Testis (tissue), 3 donors: ENCODE measurements around the gene FHIP1B. TPM values are rescaled to one million over a fixed set of nuclear protein-coding genes. Genes with fewer than 3 reads are reported as not detected.

Source experiments
- DNase-seq: peaks from one replicate; pipeline ENCODE4 v3.0.0-alpha.2; 2019
- H3K27ac ChIP-seq, 2 donors: fragments of 200-600 bp; sonication (generic); one replicate each; pipeline ENCODE4 v1.5.1; 2019
- H3K27me3 ChIP-seq: fragments of 200-600 bp; sonication (generic); one replicate; pipeline ENCODE4 v1.5.1; 2019
- H3K36me3 ChIP-seq: fragments of 200-600 bp; sonication (generic); one replicate; pipeline ENCODE4 v1.5.1; 2017; ENCODE audit warnings: low read depth; ENCODE audit errors: missing control alignments
- H3K4me1 ChIP-seq: fragments of 200-600 bp; sonication (generic); one replicate; pipeline ENCODE4 v1.5.1; 2019
- H3K4me3 ChIP-seq, 2 donors: fragments of 200-600 bp; sonication (generic); one replicate each; pipeline ENCODE4 v1.5.1; 2017 to 2019
- H3K9me3 ChIP-seq: fragments of 200-600 bp; sonication (generic); one replicate; pipeline ENCODE4 v1.5.1; 2017
- POLR2A ChIP-seq: fragments of 450-650 bp; IDR thresholded peaks from one replicate; pipeline ENCODE4 v1.6.1; 2017; ENCODE audit warnings: antibody characterized with exemption, mild to moderate bottlenecking, moderate library complexity
- WGBS, 2 donors: methylation state at CpG; one replicate each; pipeline ENCODE4 v1.1.5; 2018; 5-methylcytosine and 5-hydroxymethylcytosine counted together
- intact Hi-C: fragments of 100-400 bp; cut with DNase I; formaldehyde crosslinking; loops from one replicate; pipeline ENCODE4 v1.15.1; 2023; ENCODE audit warnings: low total_unique reads
- polyA plus RNA-seq: library from polyadenylated mRNA; stranded (reverse); fragments of 350-450 nt; fragmentation: Illumina TruSeq; extraction: RNeasy Lipid Tissue Mini Kit (QIAGEN cat#74804); gene quantifications from one replicate; pipeline ENCODE4 v1.2.3, GENCODE V29; 2014; ENCODE audit warnings: low read depth, low replicate concordance; ENCODE audit not compliant: insufficient read depth
- total RNA-seq, 2 donors: library from RNA; depleted of rRNA; stranded (reverse); fragments of >200 nt; gene quantifications; one replicate each; pipeline ENCODE4 v1.2.3, GENCODE V29; 2016
- TF ChIP-seq, protein P1 (sequence below), 3 experiments: fragments of 450-650 bp in 2 of 3; fragments of 200-600 bp in 1 of 3; sonication (generic) in 1 of 3; IDR thresholded peaks; one replicate each; pipeline ENCODE4 v1.5.1; 2016 to 2019; ENCODE audit warnings: antibody characterized with exemption in 3 of 3, mild to moderate bottlenecking in 2 of 3, moderate library complexity in 1 of 3

FHIP1B gene
- total and polyA plus RNA-seq, 3 donors from 2014 or later = 98.3 to 156 (median 134) TPM

DNA sequence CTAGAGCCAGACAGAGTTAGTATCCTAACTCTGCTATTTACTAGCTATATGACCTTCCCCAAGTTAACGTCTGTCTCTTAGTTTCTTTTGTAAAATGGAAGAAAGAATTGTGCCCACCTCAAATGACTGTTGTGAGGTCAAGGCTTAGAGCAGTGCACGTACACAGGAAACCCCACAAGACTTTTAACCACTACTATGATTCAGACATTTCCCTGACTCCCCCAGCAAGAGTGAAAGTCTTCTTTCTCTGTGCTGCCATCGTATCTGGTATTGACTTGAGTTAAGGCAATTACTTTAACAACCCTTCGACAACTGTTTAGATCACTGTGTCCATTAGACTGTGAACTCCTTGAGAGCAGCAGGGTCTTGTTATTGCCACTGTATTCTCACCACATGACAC, 38.0 kb downstream of the FHIP1B start:
- WGBS, 2 donors = 49 to 51% methylated on average over 4 of the region's 4 CpGs
- H3K27me3 ChIP-seq = no peaks in the 10 kb centered on the region
- no peak overlapping the region for H3K27ac ChIP-seq
- no peaks in the 10 kb centered on the region for H3K4me1 ChIP-seq
- H3K9me3 ChIP-seq = no peaks in the 10 kb centered on the region
- H3K36me3 ChIP-seq = no peaks in the 10 kb centered on the region
- intact Hi-C loops = no loop called here
- no peak for DNase-seq
- no peak for TF ChIP-seq POLR2A
- TF ChIP-seq, protein P1, sequence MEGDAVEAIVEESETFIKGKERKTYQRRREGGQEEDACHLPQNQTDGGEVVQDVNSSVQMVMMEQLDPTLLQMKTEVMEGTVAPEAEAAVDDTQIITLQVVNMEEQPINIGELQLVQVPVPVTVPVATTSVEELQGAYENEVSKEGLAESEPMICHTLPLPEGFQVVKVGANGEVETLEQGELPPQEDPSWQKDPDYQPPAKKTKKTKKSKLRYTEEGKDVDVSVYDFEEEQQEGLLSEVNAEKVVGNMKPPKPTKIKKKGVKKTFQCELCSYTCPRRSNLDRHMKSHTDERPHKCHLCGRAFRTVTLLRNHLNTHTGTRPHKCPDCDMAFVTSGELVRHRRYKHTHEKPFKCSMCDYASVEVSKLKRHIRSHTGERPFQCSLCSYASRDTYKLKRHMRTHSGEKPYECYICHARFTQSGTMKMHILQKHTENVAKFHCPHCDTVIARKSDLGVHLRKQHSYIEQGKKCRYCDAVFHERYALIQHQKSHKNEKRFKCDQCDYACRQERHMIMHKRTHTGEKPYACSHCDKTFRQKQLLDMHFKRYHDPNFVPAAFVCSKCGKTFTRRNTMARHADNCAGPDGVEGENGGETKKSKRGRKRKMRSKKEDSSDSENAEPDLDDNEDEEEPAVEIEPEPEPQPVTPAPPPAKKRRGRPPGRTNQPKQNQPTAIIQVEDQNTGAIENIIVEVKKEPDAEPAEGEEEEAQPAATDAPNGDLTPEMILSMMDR (IDR thresholded peaks at IDR 0.05) = no peak
- H3K4me3 ChIP-seq = no peak overlapping the region

DNA sequence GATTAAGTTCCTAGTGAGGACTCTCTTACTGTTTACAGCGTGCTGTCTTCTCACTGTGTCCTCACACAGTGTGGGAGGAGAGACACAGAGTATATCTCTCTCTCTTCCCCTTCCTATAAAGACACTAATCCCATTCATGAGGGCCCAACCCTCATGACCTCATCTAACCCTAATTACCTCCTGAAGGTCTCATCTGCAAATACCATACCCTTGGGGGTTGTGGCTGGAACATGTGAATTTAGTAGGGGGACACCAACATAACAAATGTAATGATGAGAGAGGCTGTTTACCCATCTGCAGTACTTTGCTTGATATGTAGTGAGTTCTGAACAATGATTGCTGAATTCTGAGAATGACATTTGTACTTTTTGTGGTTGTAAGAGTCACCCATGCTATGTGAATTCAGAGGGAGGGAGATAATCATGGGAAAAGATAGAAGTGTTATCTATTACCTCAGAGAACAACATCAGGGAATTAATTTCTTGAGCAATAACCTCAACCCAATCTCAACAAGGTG, 40.3 kb downstream of the FHIP1B start:
- Histone ChIP-seq H3K27me3 (no peaks in the 10 kb centered on the region), H3K4me1 (no peaks in the 10 kb centered on the region), H3K27ac (peak overlapping the region in 1 of 2 donors; percentile 19), H3K9me3 (no peaks in the 10 kb centered on the region), H3K4me3 (no peak overlapping the region), H3K36me3 (no peaks in the 10 kb centered on the region)
- TF ChIP-seq POLR2A = no peak
- TF ChIP-seq, protein P1 (IDR thresholded peaks at IDR 0.05) = no peak
- intact Hi-C loops = no loop called here
- peak; percentile 25 for DNase-seq
- WGBS, 2 donors = 40 to 75% methylated on average over 1 of the region's 1 CpG

DNA sequence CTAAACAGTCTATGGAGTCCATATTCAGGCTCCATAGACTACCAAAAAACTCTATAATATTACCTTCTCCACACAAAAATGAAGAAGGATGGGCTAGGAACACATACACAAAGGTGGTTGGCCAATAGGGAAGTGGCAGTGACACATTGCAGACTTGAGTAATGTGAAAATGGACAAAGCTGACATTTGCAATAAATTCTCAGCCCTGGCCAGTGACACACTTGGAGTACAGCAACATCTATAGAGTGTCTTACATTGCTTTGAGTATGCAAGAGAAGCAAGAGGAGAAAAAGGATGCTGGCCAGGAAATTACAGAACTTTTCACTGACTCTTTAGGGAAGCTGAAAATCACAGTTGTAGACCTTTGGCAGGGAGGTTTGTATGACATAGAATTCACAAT, 42.7 kb downstream of the FHIP1B start:
- intact Hi-C loops = no loop called here
- Histone ChIP-seq H3K4me3 (no peak overlapping the region), H3K9me3 (no peaks in the 10 kb centered on the region), H3K36me3 (no peaks in the 10 kb centered on the region), H3K27ac (no peak overlapping the region), H3K4me1 (no peaks in the 10 kb centered on the region), H3K27me3 (no peaks in the 10 kb centered on the region)
- DNase-seq = no peak
- TF ChIP-seq, protein P1 (IDR thresholded peaks at IDR 0.05) = no peak
- no peak for TF ChIP-seq POLR2A

DNA sequence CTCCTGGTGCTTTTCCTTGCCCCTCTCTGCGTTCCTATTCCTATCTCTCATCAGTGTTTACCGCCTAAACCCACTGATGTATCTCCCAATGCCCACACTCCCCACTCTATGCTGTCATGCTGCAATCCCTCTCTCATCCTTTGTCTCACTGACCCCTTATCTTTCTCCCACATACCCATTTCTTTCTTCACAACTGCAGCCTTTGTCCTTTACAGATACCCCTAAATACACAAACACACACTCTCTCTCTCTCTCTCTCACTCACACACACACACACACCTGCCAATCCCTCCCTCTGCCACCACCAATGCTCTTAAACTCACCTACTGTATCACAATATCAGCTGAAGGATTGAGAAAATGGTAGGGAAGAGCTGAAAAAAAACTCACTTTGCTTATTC, 59.0 kb downstream of the FHIP1B start:
- 58 to 60% methylated on average over 2 of the region's 2 CpGs for WGBS, 2 donors
- no peak for DNase-seq
- Histone ChIP-seq H3K27me3 (no peaks in the 10 kb centered on the region), H3K4me3 (no peak overlapping the region), H3K4me1 (no peaks in the 10 kb centered on the region), H3K36me3 (no peaks in the 10 kb centered on the region), H3K27ac (no peak overlapping the region), H3K9me3 (no peaks in the 10 kb centered on the region)
- intact Hi-C loops = no loop called here
- TF ChIP-seq, protein P1 (IDR thresholded peaks at IDR 0.05) = no peak
- no peak for TF ChIP-seq POLR2A

DNA sequence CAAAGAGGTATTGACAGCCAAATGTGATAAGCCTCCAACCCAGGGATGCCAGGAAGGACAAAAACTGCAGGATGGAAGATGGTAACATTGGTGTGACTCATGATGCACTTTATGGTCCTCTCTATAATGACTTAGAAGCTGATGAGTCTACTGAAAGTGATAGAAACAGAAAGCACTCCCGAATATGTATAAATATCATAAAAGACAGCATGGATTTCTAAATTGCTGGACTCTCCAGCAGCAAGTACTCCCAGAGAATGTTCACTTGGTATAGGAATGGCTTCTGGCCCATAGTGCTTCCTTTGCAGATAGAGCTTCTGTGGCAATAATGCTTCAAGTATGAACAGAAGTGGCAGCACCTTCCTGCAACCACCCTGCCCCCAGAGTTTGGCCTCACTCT, 64.2 kb downstream of the FHIP1B start, which contains the start of gene OR52B2:
OR52B2 (minus strand) TSS at position 101 of the 400 bp plus-strand sequence; CDS start at position 101, 0 bp downstream.
- TF ChIP-seq, protein P1 (IDR thresholded peaks at IDR 0.05) = no peak
- TF ChIP-seq POLR2A = no peak
- WGBS, 2 donors = 72 to 84% methylated on average over 1 of the region's 1 CpG
- Histone ChIP-seq H3K4me3 (no peak within 1 kb of the TSS), H3K27me3 (no peaks in the 10 kb centered on the region), H3K36me3 (no peaks in the 10 kb centered on the region), H3K9me3 (no peaks in the 10 kb centered on the region), H3K27ac (no peak within 1 kb of the TSS), H3K4me1 (no peaks in the 10 kb centered on the region)
- intact Hi-C loops = no loop called here
- DNase-seq = no peak
